Thyroid gland (tissue), 4 donors: ENCODE data around the gene DIP2B.

ENCODE experiments used
- CTCF ChIP-seq, 6 experiments: fragments of 200-600 bp in 3 of 6; fragments of 450-650 bp in 3 of 6; sonication (generic) in 3 of 6; IDR thresholded peaks; one replicate each; pipeline ENCODE4 v1.5.1; 2016 to 2019; ENCODE audit warnings: antibody characterized with exemption in 6 of 6, mild to moderate bottlenecking in 2 of 6, inconsistent platforms in 1 of 6, moderate library complexity in 1 of 6
- POLR2A ChIP-seq, 2 donors: fragments of 450-650 bp; IDR thresholded peaks; one replicate each; pipeline ENCODE4 v1.6.1; 2017; ENCODE audit warnings: antibody characterized with exemption in 2 of 2, mild to moderate bottlenecking in 2 of 2, moderate library complexity in 1 of 2

DNA sequence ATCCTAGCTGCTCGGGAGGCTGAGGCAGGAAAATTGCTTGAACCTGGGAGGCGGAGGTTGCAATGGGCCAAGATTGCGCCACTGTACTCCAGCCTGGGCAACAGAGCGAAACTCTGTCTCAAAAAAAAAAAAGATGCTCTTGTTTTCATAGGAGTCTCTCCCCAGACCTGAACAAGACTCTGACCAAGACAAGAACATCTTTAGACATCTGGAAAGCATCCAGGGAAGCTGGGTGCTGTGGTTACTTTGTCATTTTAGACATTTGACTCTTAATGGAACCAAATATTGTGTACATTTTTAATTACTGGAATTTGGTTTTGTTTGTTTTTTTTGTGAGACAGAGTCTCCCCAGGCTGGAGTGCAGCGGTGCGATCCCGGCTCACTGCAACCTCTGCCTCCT, 238.0 kb downstream of the DIP2B start:
- no peak for TF ChIP-seq CTCF (IDR thresholded peaks at IDR 0.05)
- TF ChIP-seq POLR2A (IDR thresholded peaks at IDR 0.05) = no peak
